Smooth muscle cell (in vitro differentiated cells): ENCODE measurements around the gene POU5F1. TPM values are rescaled to one million over a fixed set of nuclear protein-coding genes. Genes with fewer than 3 reads are reported as not detected.

Experiments used
- DNase-seq: peaks from one replicate; lab custom pipeline; 2025; ENCODE audit not compliant: unreplicated experiment; lab: John Stamatoyannopoulos, UW
- H2AFZ ChIP-seq: fragments of 200-600 bp; sonication (generic); 2 replicates; pipeline ENCODE4 v1.6.0; 2016; ENCODE audit warnings: antibody characterized with exemption, low read depth, mild to moderate bottlenecking
- H3F3A ChIP-seq: fragments of 200-600 bp; sonication (generic); 2 replicates; pipeline ENCODE4 v1.6.0; 2017; ENCODE audit warnings: antibody characterized with exemption, low read depth
- H3K27ac ChIP-seq: fragments of 200-600 bp; sonication (generic); 2 replicates; pipeline ENCODE4 v1.5.1; 2016; ENCODE audit warnings: low read depth, mild to moderate bottlenecking
- H3K27me3 ChIP-seq: fragments of 200-600 bp; sonication (generic); 2 replicates; pipeline ENCODE4 v1.6.1; 2016; ENCODE audit warnings: low read depth, mild to moderate bottlenecking
- H3K36me3 ChIP-seq: fragments of 200-600 bp; sonication (generic); 2 replicates; pipeline ENCODE4 v1.5.1; 2016; ENCODE audit warnings: low read depth
- H3K4me1 ChIP-seq: fragments of 200-600 bp; sonication (generic); 2 replicates; pipeline ENCODE4 v1.5.1; 2016; ENCODE audit warnings: low read depth
- H3K4me2 ChIP-seq: fragments of 200-600 bp; sonication (generic); 2 replicates; pipeline ENCODE4 v1.6.0; 2016; ENCODE audit warnings: mild to moderate bottlenecking
- H3K4me3 ChIP-seq: fragments of 200-600 bp; sonication (generic); 2 replicates; pipeline ENCODE4 v1.5.1; 2016; ENCODE audit warnings: mild to moderate bottlenecking
- H3K79me2 ChIP-seq: fragments of 200-600 bp; sonication (generic); 2 replicates; pipeline ENCODE4 v1.6.0; 2016; ENCODE audit warnings: low read depth, mild to moderate bottlenecking
- H3K9ac ChIP-seq: fragments of 200-600 bp; sonication (generic); 2 replicates; pipeline ENCODE4 v1.6.0; 2016; ENCODE audit warnings: low read depth
- H3K9me3 ChIP-seq: fragments of 200-600 bp; sonication (generic); replicated peaks from 2 replicates; pipeline ENCODE4 v1.5.1; 2016; ENCODE audit warnings: low read depth
- H4K20me1 ChIP-seq: fragments of 200-600 bp; sonication (generic); 2 replicates; pipeline ENCODE4 v1.6.0; 2016; ENCODE audit warnings: low read depth
- WGBS: methylation state at CpG from one replicate; pipeline ENCODE4 v1.1.7; 2016; ENCODE audit warnings: low lambda C conversion rate; 5-methylcytosine and 5-hydroxymethylcytosine counted together
- polyA plus RNA-seq: library from polyadenylated mRNA; unstranded; fragments of >200 nt; fragmentation: Nextera tagmentation; extraction: Ambion mirVana; gene quantifications from 2 replicates; pipeline ENCODE4 v1.2.1, GENCODE V29; 2016
- total RNA-seq: library from RNA; depleted of rRNA; stranded (reverse); fragments of >200 nt; gene quantifications from 2 replicates; pipeline ENCODE4 v1.2.3, GENCODE V29; 2014
- TF ChIP-seq, protein P1 (sequence below): fragments of 200-600 bp; sonication (generic); IDR thresholded peaks from 2 replicates; pipeline ENCODE4 v1.5.1; 2017; ENCODE audit warnings: borderline replicate concordance, mild to moderate bottlenecking, antibody characterized with exemption; ENCODE audit not compliant: insufficient read depth, poor library complexity, severe bottlenecking

The POU5F1 gene
- total and polyA plus RNA-seq, 2 experiments from 2014 or later, result not detected

DNA sequence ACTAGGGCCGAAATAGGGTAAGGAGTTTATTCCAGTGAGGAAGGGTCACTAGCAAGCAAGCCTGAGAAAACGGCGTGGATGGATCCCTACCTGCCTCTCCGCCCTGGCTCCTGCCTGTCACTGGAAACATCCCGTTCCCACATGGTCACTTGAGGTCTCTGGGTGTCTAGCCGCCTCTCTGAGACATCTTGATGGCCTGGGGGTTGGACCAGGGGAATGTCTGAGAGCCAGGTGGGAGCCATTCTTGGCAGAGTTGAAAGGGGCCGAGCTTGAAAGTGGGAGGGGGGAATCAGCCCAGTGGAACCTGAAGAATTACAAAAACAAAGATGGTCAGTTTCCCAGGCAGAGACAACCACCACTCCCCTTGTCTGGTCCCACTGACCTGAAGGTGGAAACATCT lies 13.8 kb downstream of the POU5F1 start:
- H3K27ac ChIP-seq, result no peak overlapping the region
- no peaks in the 10 kb centered on the region for H3K27me3 ChIP-seq
- no peaks in the 10 kb centered on the region for H4K20me1 ChIP-seq
- H3K4me2 ChIP-seq, result no peak overlapping the region
- no peaks in the 10 kb centered on the region for H3K36me3 ChIP-seq
- no peaks in the 10 kb centered on the region for H3F3A ChIP-seq
- H3K4me3 ChIP-seq, result no peak overlapping the region
- H3K79me2 ChIP-seq, result no peaks in the 10 kb centered on the region
- no peak overlapping the region for H3K9ac ChIP-seq
- DNase-seq, result no peak
- H3K4me1 ChIP-seq, result peaks cover 16% of the 10 kb centered on the region
- TF ChIP-seq, protein P1, sequence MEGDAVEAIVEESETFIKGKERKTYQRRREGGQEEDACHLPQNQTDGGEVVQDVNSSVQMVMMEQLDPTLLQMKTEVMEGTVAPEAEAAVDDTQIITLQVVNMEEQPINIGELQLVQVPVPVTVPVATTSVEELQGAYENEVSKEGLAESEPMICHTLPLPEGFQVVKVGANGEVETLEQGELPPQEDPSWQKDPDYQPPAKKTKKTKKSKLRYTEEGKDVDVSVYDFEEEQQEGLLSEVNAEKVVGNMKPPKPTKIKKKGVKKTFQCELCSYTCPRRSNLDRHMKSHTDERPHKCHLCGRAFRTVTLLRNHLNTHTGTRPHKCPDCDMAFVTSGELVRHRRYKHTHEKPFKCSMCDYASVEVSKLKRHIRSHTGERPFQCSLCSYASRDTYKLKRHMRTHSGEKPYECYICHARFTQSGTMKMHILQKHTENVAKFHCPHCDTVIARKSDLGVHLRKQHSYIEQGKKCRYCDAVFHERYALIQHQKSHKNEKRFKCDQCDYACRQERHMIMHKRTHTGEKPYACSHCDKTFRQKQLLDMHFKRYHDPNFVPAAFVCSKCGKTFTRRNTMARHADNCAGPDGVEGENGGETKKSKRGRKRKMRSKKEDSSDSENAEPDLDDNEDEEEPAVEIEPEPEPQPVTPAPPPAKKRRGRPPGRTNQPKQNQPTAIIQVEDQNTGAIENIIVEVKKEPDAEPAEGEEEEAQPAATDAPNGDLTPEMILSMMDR, result no peak
- no peaks in the 10 kb centered on the region for H3K9me3 ChIP-seq
- WGBS, result 96% methylated on average over 7 of the region's 7 CpGs
- no peak overlapping the region for H2AFZ ChIP-seq

DNA sequence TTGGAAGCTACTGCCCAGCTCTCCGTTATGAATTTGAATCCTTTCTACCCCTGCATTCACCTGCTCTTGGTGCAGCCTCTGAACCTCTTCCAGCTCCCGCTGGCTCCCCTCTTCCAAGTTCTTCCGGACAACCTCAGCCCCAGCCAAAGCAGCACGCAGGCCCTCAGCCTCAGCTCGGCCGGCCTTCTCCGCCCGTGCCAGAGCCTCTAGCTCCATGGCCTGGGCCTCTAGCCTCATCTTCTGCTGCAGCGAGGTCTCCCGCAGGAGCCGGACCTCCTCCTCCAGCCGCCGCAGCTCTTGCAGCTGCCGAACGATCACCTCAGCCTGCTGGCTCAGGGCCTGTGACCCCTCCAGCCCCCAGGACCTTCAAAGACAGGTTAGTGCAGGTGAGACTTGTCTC lies 16.0 kb downstream of the POU5F1 start:
- Histone ChIP-seq H3K79me2 (no peaks in the 10 kb centered on the region), H3K27ac (no peak overlapping the region), H3K4me2 (no peak overlapping the region), H3K36me3 (no peaks in the 10 kb centered on the region), H3K9me3 (no peaks in the 10 kb centered on the region), H3K4me1 (peaks cover 14% of the 10 kb centered on the region), H3K4me3 (no peak overlapping the region), H3F3A (no peaks in the 10 kb centered on the region), H2AFZ (no peak overlapping the region), H3K27me3 (no peaks in the 10 kb centered on the region), H3K9ac (no peak overlapping the region), H4K20me1 (no peaks in the 10 kb centered on the region)
- DNase-seq, result no peak
- WGBS, result 96% methylated on average over 15 of the region's 15 CpGs
- TF ChIP-seq, protein P1, result no peak

DNA sequence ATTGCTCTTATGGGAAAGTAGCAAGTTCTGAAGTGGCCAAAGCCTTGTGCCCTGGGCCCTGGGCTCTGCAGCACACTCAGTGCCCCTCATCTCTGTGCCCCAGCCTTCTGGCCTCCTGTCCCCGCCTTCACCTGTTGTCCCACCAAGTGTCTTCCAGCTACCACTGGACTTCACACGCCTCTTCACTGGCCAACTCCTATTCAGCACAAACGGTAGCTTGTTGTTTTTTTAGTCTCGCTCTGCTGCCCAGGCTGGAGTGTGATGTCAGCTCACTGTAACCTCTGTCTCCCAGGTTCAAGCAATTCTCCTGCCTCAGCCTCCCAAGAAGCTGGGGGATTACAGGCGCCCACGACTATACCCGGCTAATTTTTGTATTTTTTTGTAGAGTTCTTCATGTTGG lies 17.7 kb downstream of the POU5F1 start:
- H3K27me3 ChIP-seq, result no peaks in the 10 kb centered on the region
- no peak overlapping the region for H3K4me2 ChIP-seq
- H3K4me1 ChIP-seq, result peaks cover 8% of the 10 kb centered on the region
- H3K36me3 ChIP-seq, result no peaks in the 10 kb centered on the region
- no peak overlapping the region for H3K27ac ChIP-seq
- H2AFZ ChIP-seq, result no peak overlapping the region
- TF ChIP-seq, protein P1, result no peak
- no peaks in the 10 kb centered on the region for H4K20me1 ChIP-seq
- no peaks in the 10 kb centered on the region for H3F3A ChIP-seq
- no peaks in the 10 kb centered on the region for H3K9me3 ChIP-seq
- WGBS, result 93% methylated on average over 7 of the region's 7 CpGs
- DNase-seq, result no peak
- H3K79me2 ChIP-seq, result no peaks in the 10 kb centered on the region
- H3K9ac ChIP-seq, result no peak overlapping the region
- H3K4me3 ChIP-seq, result no peak overlapping the region

DNA sequence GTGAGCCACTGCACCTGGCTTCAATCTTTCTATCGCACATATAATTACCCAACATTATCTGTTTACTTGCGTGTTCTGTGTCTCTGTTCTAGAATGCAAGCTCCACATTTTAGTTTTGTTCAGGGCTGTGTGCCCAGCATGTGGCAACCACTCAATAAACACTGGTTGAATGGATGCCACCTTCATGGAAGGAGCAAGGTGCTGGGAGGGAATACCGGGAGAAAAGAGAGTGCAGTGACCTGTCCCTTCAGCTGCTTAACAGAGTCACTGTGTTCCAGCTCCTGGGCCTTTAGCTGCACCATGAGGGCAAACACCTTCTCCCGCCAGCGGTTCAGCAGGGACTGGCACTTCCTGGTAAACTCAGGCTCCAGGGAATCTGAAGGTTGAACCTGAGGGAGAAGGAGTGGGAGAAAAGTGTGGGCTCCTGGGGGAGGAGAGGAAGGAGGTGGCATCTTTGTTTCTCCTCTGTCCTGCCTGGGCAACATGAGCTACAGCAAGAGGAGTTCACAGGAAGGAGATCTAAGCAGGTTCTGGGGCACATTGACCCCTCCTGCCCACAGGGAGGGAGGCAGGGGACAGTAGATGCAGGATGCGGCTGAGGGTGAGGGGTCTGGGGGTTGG lies 20.5 kb downstream of the POU5F1 start:
- DNase-seq, result no peak
- TF ChIP-seq, protein P1, result no peak
- Histone ChIP-seq H3K4me1 (no peaks in the 10 kb centered on the region), H3K9me3 (no peaks in the 10 kb centered on the region), H3K79me2 (no peaks in the 10 kb centered on the region), H3K4me3 (no peak overlapping the region), H3K27ac (no peak overlapping the region), H4K20me1 (no peaks in the 10 kb centered on the region), H2AFZ (no peak overlapping the region), H3K27me3 (no peaks in the 10 kb centered on the region), H3K36me3 (no peaks in the 10 kb centered on the region), H3K4me2 (no peak overlapping the region), H3F3A (no peaks in the 10 kb centered on the region), H3K9ac (no peak overlapping the region)
- whole genome bisulfite sequencing, result 88% methylated on average over 6 of the region's 6 CpGs
